K562 (cell line): Measurements from ENCODE around the gene ADRM1. TPM values are rescaled to one million over a fixed set of nuclear protein-coding genes. Genes with fewer than 3 reads are reported as not detected.

Experiments used
- ATAC-seq: fragments of 200-7000 bp; cut with Tn5 transposase; 3 replicates; pipeline ENCODE4 v1.9.1; 2020; ENCODE audit warnings: moderate library complexity
- BruUV-seq: library from RNA; stranded (reverse); fragments of 400-500 nt; replicated peaks from 2 replicates; lab custom pipeline; 2021; lab: Mats Ljungman, UMichigan
- CTCF ChIA-PET: fragments of 300-600 bp; formaldehyde crosslinking; extraction: SDS; loops from one replicate; lab custom pipeline; 2021; ENCODE audit warnings: low intra/inter-chr PET ratio; lab: Yijun Ruan, JAX
- POLR2A ChIA-PET: fragments of 300-600, 350-650 bp; sonication (Branson Sonifier 250); formaldehyde crosslinking; extraction: SDS; loops from one replicate; lab custom pipeline; 2021; ENCODE audit warnings: antibody characterized with exemption, inconsistent platforms; lab: Yijun Ruan, JAX
- DNase-seq, 4 experiments: peaks; one replicate each; pipeline versions ENCODE4 v3.0.0 to v3.0.0-alpha.2; 2011 to 2018; ENCODE audit warnings: low spot score in 3 of 4, mixed read lengths in 3 of 4; ENCODE audit errors: extremely low read depth in 1 of 4
- FAIRE-seq: peaks from 2 replicates; lab custom pipeline; 2011; peaks lifted over from hg19 to GRCh38; lab: Jason Lieb, UNC
- H2AFZ ChIP-seq: 2 replicates; pipeline ENCODE4 v1.6.0; 2011; ENCODE audit warnings: low read depth, low read length, control low read depth, inconsistent platforms
- H3K27ac ChIP-seq: fragments of 200-600 bp; 3 replicates; pipeline ENCODE4 v1.8.0; 2011; ENCODE audit warnings: low read depth, mild to moderate bottlenecking, control low read depth, inconsistent platforms, low read length, moderate library complexity, mixed read lengths; ENCODE audit errors: extremely low read depth
- H3K27me3 ChIP-seq, 2 experiments: fragments of 300-600 bp in 1 of 2; 2 replicates in 1 of 2; 3 replicates in 1 of 2; pipeline versions ENCODE4 v1.6.0 to v1.8.0; 2011; ENCODE audit warnings: inconsistent platforms in 2 of 2, low read length in 2 of 2, mild to moderate bottlenecking in 1 of 2, mixed read lengths in 1 of 2, moderate library complexity in 1 of 2; ENCODE audit not compliant: control insufficient read depth in 2 of 2, insufficient read depth in 2 of 2
- H3K36me3 ChIP-seq: fragments of 300-600 bp; 3 replicates; pipeline ENCODE4 v1.8.0; 2011; ENCODE audit warnings: mild to moderate bottlenecking, low read length, inconsistent platforms; ENCODE audit not compliant: control insufficient read depth, insufficient read depth
- H3K4me1 ChIP-seq, 2 experiments: fragments of 200-600 bp in 1 of 2; replicated peaks in 1 of 2; 2 replicates in 1 of 2; 3 replicates in 1 of 2; pipeline versions ENCODE4 v1.5.1 to v1.8.0; 2011; ENCODE audit warnings: inconsistent platforms in 2 of 2, low read length in 2 of 2, mild to moderate bottlenecking in 1 of 2, mixed read lengths in 1 of 2, moderate library complexity in 1 of 2; ENCODE audit not compliant: control insufficient read depth in 2 of 2, insufficient read depth in 2 of 2
- H3K4me2 ChIP-seq: 2 replicates; pipeline ENCODE4 v1.6.1; 2011; ENCODE audit warnings: low read length, control low read depth, inconsistent platforms, mixed read lengths; ENCODE audit not compliant: insufficient read depth
- H3K4me3 ChIP-seq: fragments of 200-600 bp; sonication (generic), shearing (Covaris generic); 2 replicates; pipeline ENCODE4 v1.5.1; 2016; ENCODE audit warnings: control low read depth, inconsistent platforms
- H3K79me2 ChIP-seq: fragments of 200-600 bp; 3 replicates; pipeline ENCODE4 v1.8.0; 2011; ENCODE audit warnings: low read length, inconsistent platforms; ENCODE audit not compliant: control insufficient read depth, insufficient read depth
- H3K9ac ChIP-seq, 2 experiments: 2 replicates each; pipeline versions ENCODE4 v1.6.0 to v1.6.1; 2011; ENCODE audit warnings: low read depth in 2 of 2, low read length in 2 of 2, control low read depth in 1 of 2, inconsistent platforms in 1 of 2, mild to moderate bottlenecking in 1 of 2, mixed read lengths in 1 of 2; ENCODE audit not compliant: insufficient read depth in 1 of 2
- H3K9me1 ChIP-seq: one replicate; pipeline ENCODE4 v1.6.0; 2011; ENCODE audit warnings: inconsistent platforms, mild to moderate bottlenecking, low read length, moderate library complexity; ENCODE audit not compliant: control insufficient read depth, insufficient read depth
- H3K9me3 ChIP-seq: replicated peaks from 2 replicates; pipeline ENCODE4 v1.5.1; 2011; ENCODE audit warnings: low read depth, low read length, inconsistent platforms; ENCODE audit not compliant: control insufficient read depth, insufficient read depth
- H4K20me1 ChIP-seq: replicated peaks from 2 replicates; pipeline ENCODE4 v1.6.1; 2011; ENCODE audit warnings: low read length, inconsistent platforms, mixed read lengths; ENCODE audit not compliant: control insufficient read depth, insufficient read depth
- CBX1 ChIP-seq: sonication (generic); IDR thresholded peaks from 2 replicates; pipeline ENCODE4 v1.6.1; 2016; ENCODE audit warnings: antibody characterized with exemption, low read depth, mild to moderate bottlenecking
- MYNN ChIP-seq, 2 experiments: sonication (generic); formaldehyde crosslinking in 1 of 2; IDR thresholded peaks; 2 replicates each; pipeline versions ENCODE4 v1.5.0 to v1.6.1; 2016 to 2020; ENCODE audit warnings: antibody characterized with exemption in 1 of 2, missing genetic modification reagents in 1 of 2
- NCOA2 ChIP-seq, 2 experiments: fragments of 450-650 bp; IDR thresholded peaks; 2 replicates each; pipeline ENCODE4 v1.6.1; 2018; ENCODE audit warnings: mild to moderate bottlenecking in 2 of 2, moderate library complexity in 1 of 2; ENCODE audit not compliant: partially characterized antibody in 2 of 2
- NFXL1 ChIP-seq: fragments of 450-650 bp; formaldehyde crosslinking; IDR thresholded peaks from 2 replicates; pipeline ENCODE4 v1.4.0; 2021; ENCODE audit warnings: mild to moderate bottlenecking
- NR2C1 ChIP-seq, 2 experiments: fragments of 450-650 bp; IDR thresholded peaks; 2 replicates each; pipeline ENCODE4 v1.6.1; 2017; ENCODE audit warnings: mild to moderate bottlenecking in 2 of 2, antibody characterized with exemption in 1 of 2, inconsistent platforms in 1 of 2, missing compliant biosample characterization in 1 of 2, missing genetic modification characterization in 1 of 2
- PHTF2 ChIP-seq: fragments of 250-450 bp; sonication (Bioruptor Pico); IDR thresholded peaks from 2 replicates; pipeline ENCODE4 v1.5.0; 2021; ENCODE audit warnings: mild to moderate bottlenecking
- ZFX ChIP-seq: sonication (generic); formaldehyde crosslinking; IDR thresholded peaks from 2 replicates; pipeline ENCODE4 v1.8.0; 2022; ENCODE audit warnings: mild to moderate bottlenecking, missing genetic modification reagents, moderate library complexity
- ZNF121 ChIP-seq: sonication (generic); formaldehyde crosslinking; conservative IDR thresholded peaks from 2 replicates; pipeline ENCODE4 v1.8.0; 2022; ENCODE audit warnings: missing genetic modification reagents
- ZNF668 ChIP-seq: fragments of 250-450 bp; sonication (Bioruptor Pico); IDR thresholded peaks from 2 replicates; pipeline ENCODE4 v1.8.0; 2022; ENCODE audit warnings: mild to moderate bottlenecking, inconsistent platforms
- WGBS: fragments of 100-300 bp; shearing (Covaris generic); methylation state at CpG from one replicate; pipeline ENCODE4 v1.1.6; 2016; ENCODE audit warnings: low coverage, mixed read lengths; ENCODE audit not compliant: insufficient coverage; ENCODE audit errors: missing lambda C conversion rate; 5-methylcytosine and 5-hydroxymethylcytosine counted together
- in situ Hi-C: fragments of 300-500 bp; cut with MboI; formaldehyde crosslinking; loops from 4 replicates; pipeline ENCODE4 v1.15.0; 2018; ENCODE audit warnings: inconsistent platforms, mixed read lengths
- intact Hi-C: fragments of 100-400 bp; cut with micrococcal nuclease; formaldehyde crosslinking; loops from 2 replicates; pipeline ENCODE4 v1.14.2; 2022
- polyA plus RNA-seq, 8 experiments: library from polyadenylated mRNA; depleted of rRNA in 4 of 8; stranded (reverse) in 5 of 8; unstranded in 3 of 8; fragments of >200 nt; fragmentation: Nextera tagmentation in 2 of 8; fragmentation: Illumina TruSeq in 1 of 8; extraction: Ambion mirVana in 2 of 8; extraction: Trizol in 1 of 8; gene quantifications; 2 replicates each; pipeline versions ENCODE4 v1.2.1 to v1.2.3, GENCODE V29; 2011 to 2014; ENCODE audit warnings: inconsistent platforms in 1 of 8, missing spikeins in 1 of 8
- total RNA-seq, 7 experiments: library from RNA; depleted of rRNA in 6 of 7; stranded (reverse); fragments of >200 nt in 6 of 7; fragmentation: Illumina TruSeq in 2 of 7; extraction: Trizol in 2 of 7; gene quantifications; 2 replicates each; pipeline versions ENCODE4 v1.2.1 to v1.2.3, GENCODE V29; 2011 to 2021; ENCODE audit warnings: low replicate concordance in 1 of 7
- TF ChIP-seq, protein P1 (sequence below): fragments of 250-450 bp; sonication (Bioruptor Pico); IDR thresholded peaks from 2 replicates; pipeline ENCODE4 v1.8.0; 2021; ENCODE audit warnings: mild to moderate bottlenecking, moderate library complexity
- TF ChIP-seq, protein P2 (sequence below): fragments of 200-400 bp; formaldehyde crosslinking; IDR thresholded peaks from 2 replicates; pipeline ENCODE4 v1.6.1; 2017; ENCODE audit warnings: mild to moderate bottlenecking, low read depth, low read length, moderate library complexity
- TF ChIP-seq, protein P3 (sequence below): sonication (generic); formaldehyde crosslinking; IDR thresholded peaks from 2 replicates; pipeline ENCODE4 v1.8.1; 2023; ENCODE audit warnings: mild to moderate bottlenecking, missing genetic modification reagents
- TF ChIP-seq, protein P4 (sequence below): fragments of 450-650 bp; formaldehyde crosslinking; IDR thresholded peaks from 2 replicates; pipeline ENCODE4 v1.4.0; 2022; ENCODE audit warnings: missing genetic modification characterization

ADRM1 gene
- total and polyA plus RNA-seq, 9 of the 15 experiments (the other 6 are each of a cell fraction or from before 2014, with no cell fraction given), result 5.0 to 223 (median 67.4) TPM

DNA sequence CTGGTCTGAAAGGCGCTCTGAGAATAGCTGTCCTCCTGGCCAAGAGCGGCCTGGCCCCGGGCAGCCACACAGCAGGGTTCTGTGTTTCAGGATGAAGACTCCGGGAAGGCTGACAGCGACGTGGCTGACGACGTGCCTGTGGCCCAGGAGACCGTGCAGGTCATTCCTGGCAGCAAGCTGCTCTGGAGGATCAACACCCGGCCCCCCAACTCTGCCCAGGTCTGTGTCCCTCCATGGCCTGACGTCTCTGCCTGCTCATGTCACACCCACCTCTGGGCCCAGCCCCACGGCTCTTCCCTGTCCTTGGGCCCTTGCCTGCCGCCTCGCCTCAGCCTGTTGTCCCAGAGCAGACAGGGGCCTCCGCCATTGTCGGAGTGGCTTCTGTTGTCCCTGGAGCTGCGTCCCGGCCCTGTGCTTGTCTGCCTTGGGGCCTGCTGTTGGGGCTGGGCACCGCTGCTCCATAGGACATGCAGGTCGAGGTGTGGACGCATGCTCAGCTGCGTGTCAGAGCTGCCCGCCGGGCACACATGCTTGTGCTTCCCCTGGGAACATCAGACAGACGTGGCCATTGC, 16.2 kb upstream of the ADRM1 start:
- no peak for ATAC-seq
- peaks cover 29% of the 10 kb centered on the region; the same call in 2 of the 3 replicates for H3K36me3 ChIP-seq
- H4K20me1 ChIP-seq, result no peaks in the 10 kb centered on the region
- intact Hi-C loops (no loop called here), in situ Hi-C loops (no loop called here)
- no peak overlapping the region for H3K4me3 ChIP-seq
- H3K9me3 ChIP-seq, result no peaks in the 10 kb centered on the region
- H3K4me1 ChIP-seq, result peaks cover 0 to 6% of the 10 kb centered on the region in 2 experiments; a peak in 1 of 5 replicates
- H3K4me2 ChIP-seq, result no peak overlapping the region
- no peak for DNase-seq
- FAIRE-seq, result no peak
- H3K9me1 ChIP-seq, result no peaks in the 10 kb centered on the region
- H3K79me2 ChIP-seq, result no peaks in the 10 kb centered on the region
- ChIA-PET POLR2A (interaction anchor here (1.8 kb wide), 1 partner anchor 12 kb away, joined by 6 read pairs; no protein-coding TSS in a partner anchor), CTCF (no interaction called here)
- no TSS peak for BruUV-seq
- H3K9ac ChIP-seq, result peak overlapping the region in 1 of 2 experiments; percentile 58; a peak in 1 of 4 replicates
- H3K27ac ChIP-seq, result no peak overlapping the region
- 82% methylated on average over 8 of the region's 25 CpGs for WGBS
- H3K27me3 ChIP-seq, result no peaks in the 10 kb centered on the region
- H2AFZ ChIP-seq, result no peak overlapping the region
- no peak for TF ChIP-seq NFXL1 (CRISPR knock-in tag)
- no peak for TF ChIP-seq CBX1
- TF ChIP-seq, protein P1, sequence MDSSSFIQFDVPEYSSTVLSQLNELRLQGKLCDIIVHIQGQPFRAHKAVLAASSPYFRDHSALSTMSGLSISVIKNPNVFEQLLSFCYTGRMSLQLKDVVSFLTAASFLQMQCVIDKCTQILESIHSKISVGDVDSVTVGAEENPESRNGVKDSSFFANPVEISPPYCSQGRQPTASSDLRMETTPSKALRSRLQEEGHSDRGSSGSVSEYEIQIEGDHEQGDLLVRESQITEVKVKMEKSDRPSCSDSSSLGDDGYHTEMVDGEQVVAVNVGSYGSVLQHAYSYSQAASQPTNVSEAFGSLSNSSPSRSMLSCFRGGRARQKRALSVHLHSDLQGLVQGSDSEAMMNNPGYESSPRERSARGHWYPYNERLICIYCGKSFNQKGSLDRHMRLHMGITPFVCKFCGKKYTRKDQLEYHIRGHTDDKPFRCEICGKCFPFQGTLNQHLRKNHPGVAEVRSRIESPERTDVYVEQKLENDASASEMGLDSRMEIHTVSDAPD (CRISPR knock-in tag), result no peak
- no peak for TF ChIP-seq PHTF2 (CRISPR knock-in tag)
- no peak for TF ChIP-seq MYNN (IDR thresholded peaks at IDR 0.05)
- no peak for TF ChIP-seq MYNN (CRISPR knock-in tag; IDR thresholded peaks at IDR 0.05)
- no peak for TF ChIP-seq NR2C1 (IDR thresholded peaks at IDR 0.05)
- TF ChIP-seq NR2C1 (tag; IDR thresholded peaks at IDR 0.05), result no peak
- TF ChIP-seq, protein P2, sequence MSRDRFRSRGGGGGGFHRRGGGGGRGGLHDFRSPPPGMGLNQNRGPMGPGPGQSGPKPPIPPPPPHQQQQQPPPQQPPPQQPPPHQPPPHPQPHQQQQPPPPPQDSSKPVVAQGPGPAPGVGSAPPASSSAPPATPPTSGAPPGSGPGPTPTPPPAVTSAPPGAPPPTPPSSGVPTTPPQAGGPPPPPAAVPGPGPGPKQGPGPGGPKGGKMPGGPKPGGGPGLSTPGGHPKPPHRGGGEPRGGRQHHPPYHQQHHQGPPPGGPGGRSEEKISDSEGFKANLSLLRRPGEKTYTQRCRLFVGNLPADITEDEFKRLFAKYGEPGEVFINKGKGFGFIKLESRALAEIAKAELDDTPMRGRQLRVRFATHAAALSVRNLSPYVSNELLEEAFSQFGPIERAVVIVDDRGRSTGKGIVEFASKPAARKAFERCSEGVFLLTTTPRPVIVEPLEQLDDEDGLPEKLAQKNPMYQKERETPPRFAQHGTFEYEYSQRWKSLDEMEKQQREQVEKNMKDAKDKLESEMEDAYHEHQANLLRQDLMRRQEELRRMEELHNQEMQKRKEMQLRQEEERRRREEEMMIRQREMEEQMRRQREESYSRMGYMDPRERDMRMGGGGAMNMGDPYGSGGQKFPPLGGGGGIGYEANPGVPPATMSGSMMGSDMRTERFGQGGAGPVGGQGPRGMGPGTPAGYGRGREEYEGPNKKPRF, result no peak
- TF ChIP-seq ZNF668 (CRISPR knock-in tag), result no peak
- TF ChIP-seq, protein P3, sequence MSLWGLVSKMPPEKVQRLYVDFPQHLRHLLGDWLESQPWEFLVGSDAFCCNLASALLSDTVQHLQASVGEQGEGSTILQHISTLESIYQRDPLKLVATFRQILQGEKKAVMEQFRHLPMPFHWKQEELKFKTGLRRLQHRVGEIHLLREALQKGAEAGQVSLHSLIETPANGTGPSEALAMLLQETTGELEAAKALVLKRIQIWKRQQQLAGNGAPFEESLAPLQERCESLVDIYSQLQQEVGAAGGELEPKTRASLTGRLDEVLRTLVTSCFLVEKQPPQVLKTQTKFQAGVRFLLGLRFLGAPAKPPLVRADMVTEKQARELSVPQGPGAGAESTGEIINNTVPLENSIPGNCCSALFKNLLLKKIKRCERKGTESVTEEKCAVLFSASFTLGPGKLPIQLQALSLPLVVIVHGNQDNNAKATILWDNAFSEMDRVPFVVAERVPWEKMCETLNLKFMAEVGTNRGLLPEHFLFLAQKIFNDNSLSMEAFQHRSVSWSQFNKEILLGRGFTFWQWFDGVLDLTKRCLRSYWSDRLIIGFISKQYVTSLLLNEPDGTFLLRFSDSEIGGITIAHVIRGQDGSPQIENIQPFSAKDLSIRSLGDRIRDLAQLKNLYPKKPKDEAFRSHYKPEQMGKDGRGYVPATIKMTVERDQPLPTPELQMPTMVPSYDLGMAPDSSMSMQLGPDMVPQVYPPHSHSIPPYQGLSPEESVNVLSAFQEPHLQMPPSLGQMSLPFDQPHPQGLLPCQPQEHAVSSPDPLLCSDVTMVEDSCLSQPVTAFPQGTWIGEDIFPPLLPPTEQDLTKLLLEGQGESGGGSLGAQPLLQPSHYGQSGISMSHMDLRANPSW, result no peak
- TF ChIP-seq, protein P4, sequence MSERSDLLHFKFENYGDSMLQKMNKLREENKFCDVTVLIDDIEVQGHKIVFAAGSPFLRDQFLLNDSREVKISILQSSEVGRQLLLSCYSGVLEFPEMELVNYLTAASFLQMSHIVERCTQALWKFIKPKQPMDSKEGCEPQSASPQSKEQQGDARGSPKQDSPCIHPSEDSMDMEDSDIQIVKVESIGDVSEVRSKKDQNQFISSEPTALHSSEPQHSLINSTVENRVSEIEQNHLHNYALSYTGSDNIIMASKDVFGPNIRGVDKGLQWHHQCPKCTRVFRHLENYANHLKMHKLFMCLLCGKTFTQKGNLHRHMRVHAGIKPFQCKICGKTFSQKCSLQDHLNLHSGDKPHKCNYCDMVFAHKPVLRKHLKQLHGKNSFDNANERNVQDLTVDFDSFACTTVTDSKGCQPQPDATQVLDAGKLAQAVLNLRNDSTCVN (CRISPR knock-in tag), result no peak
- no peak for TF ChIP-seq ZFX
- no peak for TF ChIP-seq ZNF121 (CRISPR knock-in tag)
- TF ChIP-seq NCOA2 (IDR thresholded peaks at IDR 0.05; ENCODE audit: partially characterized antibody in 2 of 2), result no peak
